Stomach (tissue), 4 donors: ENCODE data around the gene PIN4.

ENCODE experiments used
- EP300 ChIP-seq: sonication (generic); formaldehyde crosslinking; IDR thresholded peaks from one replicate; pipeline ENCODE4 v1.6.1; 2017; ENCODE audit warnings: antibody characterized with exemption
- POLR2A ChIP-seq, 4 donors: fragments of 450-650 bp; IDR thresholded peaks; one replicate each; pipeline ENCODE4 v1.6.1; 2016; ENCODE audit warnings: antibody characterized with exemption in 4 of 4, control low read depth in 2 of 4, mild to moderate bottlenecking in 1 of 4, moderate library complexity in 1 of 4
- TF ChIP-seq, protein P1 (sequence below), 7 experiments: fragments of 450-650 bp in 4 of 7; fragments of 200-600 bp in 3 of 7; sonication (generic) in 3 of 7; IDR thresholded peaks; one replicate each; pipeline ENCODE4 v1.5.1; 2016 to 2019; ENCODE audit warnings: antibody characterized with exemption in 7 of 7, control low read depth in 2 of 7, mild to moderate bottlenecking in 1 of 7

DNA sequence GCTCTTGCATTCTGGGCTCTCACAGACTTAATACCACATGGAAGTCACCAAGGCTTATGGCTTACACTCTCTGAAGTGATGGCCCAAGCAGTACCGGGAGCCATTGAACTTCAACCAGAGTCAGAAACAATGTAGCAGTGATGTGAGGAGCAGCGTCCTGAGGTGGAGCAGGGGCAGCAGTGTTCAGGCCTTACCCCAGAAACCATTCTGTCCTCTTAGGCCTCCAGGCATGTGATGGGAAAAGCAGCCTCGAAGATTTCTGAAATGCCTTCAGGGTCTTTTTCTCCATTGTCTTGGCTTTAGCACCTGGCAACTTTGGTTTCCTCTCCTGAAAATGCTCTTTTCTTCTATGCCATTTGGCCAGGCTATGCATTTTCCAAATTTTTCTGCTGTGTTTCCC lies 22.8 kb upstream of the PIN4 start:
- TF ChIP-seq, protein P1, sequence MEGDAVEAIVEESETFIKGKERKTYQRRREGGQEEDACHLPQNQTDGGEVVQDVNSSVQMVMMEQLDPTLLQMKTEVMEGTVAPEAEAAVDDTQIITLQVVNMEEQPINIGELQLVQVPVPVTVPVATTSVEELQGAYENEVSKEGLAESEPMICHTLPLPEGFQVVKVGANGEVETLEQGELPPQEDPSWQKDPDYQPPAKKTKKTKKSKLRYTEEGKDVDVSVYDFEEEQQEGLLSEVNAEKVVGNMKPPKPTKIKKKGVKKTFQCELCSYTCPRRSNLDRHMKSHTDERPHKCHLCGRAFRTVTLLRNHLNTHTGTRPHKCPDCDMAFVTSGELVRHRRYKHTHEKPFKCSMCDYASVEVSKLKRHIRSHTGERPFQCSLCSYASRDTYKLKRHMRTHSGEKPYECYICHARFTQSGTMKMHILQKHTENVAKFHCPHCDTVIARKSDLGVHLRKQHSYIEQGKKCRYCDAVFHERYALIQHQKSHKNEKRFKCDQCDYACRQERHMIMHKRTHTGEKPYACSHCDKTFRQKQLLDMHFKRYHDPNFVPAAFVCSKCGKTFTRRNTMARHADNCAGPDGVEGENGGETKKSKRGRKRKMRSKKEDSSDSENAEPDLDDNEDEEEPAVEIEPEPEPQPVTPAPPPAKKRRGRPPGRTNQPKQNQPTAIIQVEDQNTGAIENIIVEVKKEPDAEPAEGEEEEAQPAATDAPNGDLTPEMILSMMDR (IDR thresholded peaks at IDR 0.05), result no peak
- TF ChIP-seq POLR2A (IDR thresholded peaks at IDR 0.05), result no peak
- TF ChIP-seq EP300, result no peak
